Stimulated activated CD8-positive, alpha-beta memory T cell treated with anti-CD3 and anti-CD28 coated beads, Interleukin-7, amount 100 ng/mL, for 24 hours (primary cell): ENCODE data around the gene OTC.

Experiments
- DNase-seq: peaks from one replicate; pipeline ENCODE4 v3.0.0-alpha.2; 2020; ENCODE audit warnings: low read depth

OTC gene

GRCh38 chrX:38468563-38469157, 116.3 kb downstream of the OTC start:
- DNase-seq = no peak
